Measurements from ENCODE around the gene TLE2. TPM values are rescaled to one million over a fixed set of nuclear protein-coding genes. Genes with fewer than 3 reads are reported as not detected.
"Not testable (repeated sequence)": the region's sequence is repeated elsewhere in the genome, so short reads cannot be mapped to it uniquely, and the experiment has no call there.

TLE2 gene
- total RNA-seq, 4 donors from 2014 or later, result 19.3 to 39.8 (median 31.0) TPM

DNA sequence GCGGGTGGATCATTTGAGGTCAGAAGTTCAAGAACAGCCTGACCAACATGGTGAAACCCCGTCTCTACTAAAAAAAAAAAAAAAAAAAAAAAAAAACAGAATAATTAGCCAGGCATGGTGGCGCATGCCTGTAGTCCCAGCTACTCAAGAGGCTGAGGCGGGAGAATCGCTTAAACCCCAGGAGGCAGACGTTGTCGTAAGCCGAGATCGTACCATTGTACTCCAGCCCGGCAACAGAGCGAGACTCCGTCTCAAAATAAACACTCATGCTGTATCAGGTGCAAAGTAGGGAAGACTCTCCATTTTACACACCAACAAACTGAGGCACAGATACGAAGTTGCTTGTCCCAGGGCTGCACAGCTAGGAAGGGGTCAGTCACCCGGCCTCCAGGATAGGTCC is 36.1 kb downstream of the TLE2 start:
- DNase-seq (ENCODE audit: low spot score), result no peak
- TF ChIP-seq CTCF (IDR thresholded peaks at IDR 0.05), result no peak
- ATAC-seq (ENCODE audit: low FRiP score), result no peak

DNA sequence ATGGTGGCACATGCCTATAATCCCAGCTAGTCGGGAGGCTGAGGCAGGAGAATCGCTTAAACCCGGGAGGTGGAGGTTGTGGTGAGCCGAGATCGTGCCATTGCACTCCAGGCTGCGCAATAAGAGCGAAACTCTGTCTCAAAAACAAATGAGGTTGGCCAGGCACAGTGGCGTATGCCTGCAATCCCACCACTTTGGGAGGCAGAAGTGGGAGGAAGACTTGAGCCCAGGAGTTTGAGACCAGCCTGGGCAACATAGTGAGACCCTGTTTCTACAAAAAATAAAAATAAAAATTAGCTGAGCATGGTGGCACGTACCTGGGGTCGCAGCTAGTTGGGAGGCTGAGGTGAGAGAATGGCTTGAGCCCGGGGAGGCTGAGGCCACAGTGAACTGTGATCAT is 36.7 kb downstream of the TLE2 start:
- ATAC-seq (ENCODE audit: low FRiP score); DNase-seq (ENCODE audit: low spot score): not testable (repeated sequence)

- TF ChIP-seq CTCF (IDR thresholded peaks at IDR 0.05), result no peak
- no peak for DNase-seq (ENCODE audit: low spot score)
- no peak for ATAC-seq (ENCODE audit: low FRiP score)
These were observed 39.7 kb downstream of the TLE2 start for GRCh38 chr19:2989236-2989946.

DNA sequence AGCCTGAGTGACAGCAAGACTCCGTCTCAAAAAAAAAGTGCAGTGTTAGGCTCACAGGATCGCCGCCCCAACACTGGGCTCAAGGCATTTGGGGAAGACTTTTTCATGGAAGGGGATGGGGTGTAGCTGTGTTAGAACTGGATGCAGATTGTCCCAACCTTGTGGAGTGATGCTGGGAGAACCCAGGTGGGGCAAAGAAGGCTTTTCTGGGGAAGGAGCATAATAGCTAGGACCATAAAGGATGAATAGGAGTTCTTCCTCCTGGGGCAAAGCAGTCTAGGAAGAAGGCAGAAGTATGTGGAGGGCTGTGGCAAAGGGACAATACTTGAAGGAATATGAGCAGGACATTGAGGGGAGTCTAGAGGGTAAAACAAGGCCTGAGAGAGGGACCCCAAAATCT is 40.5 kb downstream of the TLE2 start:
- DNase-seq (ENCODE audit: low spot score) (no peak), ATAC-seq (ENCODE audit: low FRiP score) (no peak)
- no peak for TF ChIP-seq CTCF (IDR thresholded peaks at IDR 0.05)

GRCh38 chr19:2987797-2988196 is 41.3 kb downstream of the TLE2 start:
- DNase-seq (ENCODE audit: low spot score) (no peak), ATAC-seq (ENCODE audit: low FRiP score) (no peak)
- TF ChIP-seq CTCF (IDR thresholded peaks at IDR 0.05), result no peak

GRCh38 chr19:2986951-2987524 is 42.0 kb downstream of the TLE2 start:
- no peak for DNase-seq (ENCODE audit: low spot score)
- no peak for ATAC-seq (ENCODE audit: low FRiP score)
- no peak for TF ChIP-seq CTCF (IDR thresholded peaks at IDR 0.05)

GRCh38 chr19:2984215-2984528 is 44.9 kb downstream of the TLE2 start:
- no peak for TF ChIP-seq CTCF (IDR thresholded peaks at IDR 0.05)
- DNase-seq (ENCODE audit: low spot score) (no peak), ATAC-seq (ENCODE audit: low FRiP score) (no peak)

Data from omental fat pad (tissue), 4 donors.